Fibroblast of mammary gland (primary cell): ENCODE data around the gene GPD2.
A peak's percentile ranks its signal among the peaks of the same experiment; 100 is the strongest.

ENCODE experiments used
- DNase-seq: peaks from one replicate; pipeline ENCODE4 v3.0.0-alpha.2; 2010; ENCODE audit warnings: low read depth
- H3K4me3 ChIP-seq: 2 replicates; pipeline ENCODE4 v1.5.1; 2011; ENCODE audit warnings: low read depth, mild to moderate bottlenecking, low read length, moderate library complexity; ENCODE audit not compliant: control insufficient read depth
- CTCF ChIP-seq: conservative IDR thresholded peaks from 2 replicates; pipeline ENCODE4 v1.5.1; 2011; ENCODE audit warnings: low read depth, low read length, inconsistent platforms; ENCODE audit not compliant: control insufficient read depth, insufficient read depth

Gene GPD2

GRCh38 chr2:156548413-156548812, 112.2 kb downstream of the GPD2 start:
- H3K4me3 ChIP-seq, result no peak overlapping the region
- DNase-seq, result no peak
- no peak for TF ChIP-seq CTCF

- TF ChIP-seq CTCF, result no peak
- H3K4me3 ChIP-seq, result no peak overlapping the region
- no peak for DNase-seq
These were observed 117.7 kb downstream of the GPD2 start for GRCh38 chr2:156553714-156554442.

GRCh38 chr2:156561326-156561725, 125.1 kb downstream of the GPD2 start:
- no peak for TF ChIP-seq CTCF
- DNase-seq, result no peak
- H3K4me3 ChIP-seq, result no peak overlapping the region

GRCh38 chr2:156562124-156562523, 125.9 kb downstream of the GPD2 start:
- no peak for DNase-seq
- no peak overlapping the region for H3K4me3 ChIP-seq
- TF ChIP-seq CTCF, result no peak

- H3K4me3 ChIP-seq, result no peak overlapping the region
- no peak for DNase-seq
- TF ChIP-seq CTCF, result no peak
These were observed 128.0 kb downstream of the GPD2 start for GRCh38 chr2:156563994-156564753.

GRCh38 chr2:156565066-156565710, 129.0 kb downstream of the GPD2 start:
- no peak overlapping the region for H3K4me3 ChIP-seq
- no peak for TF ChIP-seq CTCF
- DNase-seq, result peak; percentile 81
